Tibial nerve (tissue), 4 donors: Measurements from ENCODE around the gene BCAP29. TPM values are rescaled to one million over a fixed set of nuclear protein-coding genes. Genes with fewer than 3 reads are reported as not detected.

Experiments used
- DNase-seq, 2 donors: peaks; one replicate each; pipeline ENCODE4 v3.0.0-alpha.2; 2019; ENCODE audit warnings: low spot score in 2 of 2
- H3K27ac ChIP-seq, 4 donors: fragments of 200-600 bp; sonication (generic) in 3 of 4; one replicate each; pipeline ENCODE4 v1.5.1; 2017 to 2019; ENCODE audit warnings: mild to moderate bottlenecking in 1 of 4
- H3K27me3 ChIP-seq, 2 donors: fragments of 200-600 bp; sonication (generic) in 1 of 2; one replicate each; pipeline versions ENCODE4 v1.5.1 to v1.6.0; 2017 to 2019
- H3K36me3 ChIP-seq, 3 donors: fragments of 200-600 bp; sonication (generic); one replicate each; pipeline ENCODE4 v1.5.1; 2018 to 2019
- H3K4me1 ChIP-seq, 4 donors: fragments of 200-600 bp; sonication (generic) in 3 of 4; one replicate each; pipeline ENCODE4 v1.5.1; 2017 to 2019
- H3K4me3 ChIP-seq, 4 donors: fragments of 200-600 bp; sonication (generic) in 3 of 4; one replicate each; pipeline ENCODE4 v1.5.1; 2017 to 2019; ENCODE audit warnings: mild to moderate bottlenecking in 1 of 4, moderate library complexity in 1 of 4
- H3K9me3 ChIP-seq, 4 donors: fragments of 200-600 bp; sonication (generic) in 3 of 4; one replicate each; pipeline ENCODE4 v1.5.1; 2017 to 2019
- CTCF ChIP-seq, 5 experiments: fragments of 200-600 bp in 3 of 5; fragments of 450-650 bp in 2 of 5; sonication (generic) in 3 of 5; IDR thresholded peaks; one replicate each; pipeline ENCODE4 v1.5.1; 2016 to 2019; ENCODE audit warnings: antibody characterized with exemption in 5 of 5, mild to moderate bottlenecking in 3 of 5, moderate library complexity in 2 of 5
- EP300 ChIP-seq, 2 donors: sonication (generic); formaldehyde crosslinking; IDR thresholded peaks; one replicate each; pipeline ENCODE4 v1.6.1; 2017; ENCODE audit warnings: antibody characterized with exemption in 2 of 2, mild to moderate bottlenecking in 1 of 2
- POLR2A ChIP-seq, 2 donors: fragments of 450-650 bp; IDR thresholded peaks; one replicate each; pipeline ENCODE4 v1.6.1; 2017; ENCODE audit warnings: antibody characterized with exemption in 2 of 2, mild to moderate bottlenecking in 2 of 2, moderate library complexity in 2 of 2
- WGBS, 2 donors: methylation state at CpG; one replicate each; pipeline ENCODE4 v1.1.5; 2018; 5-methylcytosine and 5-hydroxymethylcytosine counted together
- total RNA-seq, 4 donors: library from RNA; depleted of rRNA; stranded (reverse); fragments of >200 nt; gene quantifications; one replicate each; pipeline ENCODE4 v1.1.0, GENCODE V29; 2016

BCAP29 gene
- total RNA-seq, 4 donors from 2014 or later: 48.9 to 235 (median 121) TPM

DNA sequence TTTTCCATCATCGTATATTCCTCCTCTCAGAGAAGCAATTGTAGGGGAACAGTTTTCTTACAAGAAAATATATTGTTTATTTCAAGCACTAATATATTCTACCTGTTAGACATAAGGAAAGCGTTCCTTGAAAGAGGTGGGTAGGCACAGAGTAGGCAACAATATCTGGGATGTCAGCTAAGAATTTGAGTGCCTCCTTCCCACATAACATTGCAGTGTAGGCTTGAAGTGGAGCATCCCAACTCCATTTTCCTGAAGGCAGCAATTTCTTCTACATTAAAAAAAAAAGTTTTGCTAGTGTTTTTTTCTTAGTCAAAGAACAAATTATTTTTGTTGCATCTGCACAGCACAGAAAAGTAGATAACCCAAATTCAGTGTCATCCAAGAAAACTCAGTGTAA, 20.8 kb downstream of the BCAP29 start:
- Histone ChIP-seq H3K27ac (no peak overlapping the region), H3K9me3 (no peaks in the 10 kb centered on the region), H3K36me3 (peaks cover 0 to 50% (median 0%) of the 10 kb centered on the region in 3 donors), H3K27me3 (no peaks in the 10 kb centered on the region), H3K4me1 (no peaks in the 10 kb centered on the region), H3K4me3 (no peak overlapping the region)
- 73 to 74% methylated on average over 2 of the region's 2 CpGs for WGBS, 2 donors
- TF ChIP-seq EP300 (IDR thresholded peaks at IDR 0.05) (no peak), POLR2A (IDR thresholded peaks at IDR 0.05) (no peak), CTCF (IDR thresholded peaks at IDR 0.05) (no peak)
- DNase-seq: no peak

- 84 to 85% methylated on average over 3 of the region's 3 CpGs for WGBS, 2 donors
Observed at GRCh38 chr7:107605218-107605815, 25.3 kb downstream of the BCAP29 start.

DNA sequence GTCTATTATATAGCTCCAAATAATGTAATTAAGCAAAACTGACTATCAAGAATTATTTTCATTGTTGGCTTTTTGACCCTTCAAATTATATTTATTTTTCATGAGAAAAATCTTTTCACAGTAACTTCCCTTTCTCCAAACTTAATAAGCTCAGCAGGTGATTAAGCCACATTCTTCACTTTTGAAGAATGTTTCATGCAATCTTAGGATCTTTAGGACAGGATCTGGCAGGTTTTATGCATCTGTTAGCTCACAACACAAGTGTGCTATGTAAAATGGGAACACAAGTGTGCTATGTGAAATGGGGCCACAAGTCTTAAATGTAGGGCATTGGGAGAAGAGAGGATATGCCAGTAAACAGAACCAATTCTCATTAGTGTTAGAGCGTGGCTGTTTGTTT, 26.3 kb downstream of the BCAP29 start:
- no peaks in the 10 kb centered on the region for H3K9me3 ChIP-seq
- no peak for DNase-seq
- TF ChIP-seq POLR2A (IDR thresholded peaks at IDR 0.05) (no peak), EP300 (IDR thresholded peaks at IDR 0.05) (no peak), CTCF (IDR thresholded peaks at IDR 0.05) (no peak)
- 88 to 97% methylated on average over 1 of the region's 1 CpG for WGBS, 2 donors
- H3K4me1 ChIP-seq: no peaks in the 10 kb centered on the region
- H3K36me3 ChIP-seq: peaks cover 0 to 33% (median 0%) of the 10 kb centered on the region in 3 donors
- no peaks in the 10 kb centered on the region for H3K27me3 ChIP-seq
- H3K4me3 ChIP-seq: no peak overlapping the region
- H3K27ac ChIP-seq: no peak overlapping the region

More at GRCh38 chr7:107605218-107605815, 25.3 kb downstream of the BCAP29 start:
- no peak for DNase-seq
- Histone ChIP-seq H3K27ac (no peak overlapping the region), H3K4me3 (no peak overlapping the region), H3K27me3 (no peaks in the 10 kb centered on the region), H3K4me1 (no peaks in the 10 kb centered on the region), H3K36me3 (peaks cover 0 to 39% (median 0%) of the 10 kb centered on the region in 3 donors), H3K9me3 (no peaks in the 10 kb centered on the region)
- no peak for TF ChIP-seq POLR2A (IDR thresholded peaks at IDR 0.05)
- TF ChIP-seq EP300 (IDR thresholded peaks at IDR 0.05): no peak
- no peak for TF ChIP-seq CTCF (IDR thresholded peaks at IDR 0.05)

DNA sequence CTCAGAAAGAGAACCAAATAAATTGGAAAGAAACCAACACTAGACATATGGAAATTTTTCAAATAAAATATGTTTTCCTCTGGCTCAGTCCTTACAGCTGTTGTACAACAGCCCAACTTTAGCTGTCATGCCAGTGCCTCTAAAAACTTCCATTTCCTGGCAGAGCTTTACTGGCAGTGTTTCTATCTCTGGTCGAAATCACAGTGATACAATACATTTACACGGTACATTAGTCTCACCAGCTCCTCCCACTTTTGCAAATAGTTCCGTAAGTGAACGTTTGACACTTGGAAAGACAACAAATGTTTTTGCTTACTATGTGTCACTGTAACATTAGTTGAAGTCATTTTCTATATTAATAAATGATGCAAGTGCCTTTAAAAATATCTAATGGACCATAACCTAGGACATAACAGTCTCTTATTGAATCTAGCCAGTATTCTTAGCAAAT, 29.8 kb downstream of the BCAP29 start:
- peaks cover 0 to 7% (median 0%) of the 10 kb centered on the region in 4 donors for H3K4me1 ChIP-seq
- H3K27ac ChIP-seq: no peak overlapping the region
- peaks cover 0 to 29% (median 0%) of the 10 kb centered on the region in 3 donors for H3K36me3 ChIP-seq
- no peak for TF ChIP-seq EP300 (IDR thresholded peaks at IDR 0.05)
- TF ChIP-seq POLR2A (IDR thresholded peaks at IDR 0.05): no peak
- no peak for TF ChIP-seq CTCF (IDR thresholded peaks at IDR 0.05)
- 43 to 46% methylated on average over 4 of the region's 4 CpGs for WGBS, 2 donors
- DNase-seq: no peak
- no peak overlapping the region for H3K4me3 ChIP-seq
- no peaks in the 10 kb centered on the region for H3K27me3 ChIP-seq
- H3K9me3 ChIP-seq: no peaks in the 10 kb centered on the region

DNA sequence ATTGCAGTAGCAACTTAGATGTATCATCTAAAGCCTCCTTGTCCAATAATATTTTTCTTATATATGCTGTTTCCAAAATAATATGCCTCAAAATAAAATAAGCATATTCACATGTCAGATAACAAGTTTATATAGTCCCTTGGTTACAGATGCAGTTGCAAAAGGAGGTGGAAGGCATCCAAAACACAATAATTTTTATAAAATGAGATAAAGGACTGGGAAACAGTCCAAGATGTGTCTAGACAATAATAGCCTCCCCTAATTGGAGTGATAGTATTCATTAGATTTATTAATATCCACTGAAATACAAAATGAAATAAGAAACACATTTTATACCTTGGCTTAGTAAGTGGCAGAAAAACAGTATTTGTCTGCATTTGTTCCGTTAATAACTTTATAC, 30.3 kb downstream of the BCAP29 start:
- no peaks in the 10 kb centered on the region for H3K27me3 ChIP-seq
- peaks cover 0 to 30% (median 0%) of the 10 kb centered on the region in 3 donors for H3K36me3 ChIP-seq
- no peak overlapping the region for H3K4me3 ChIP-seq
- 93 to 94% methylated on average over 1 of the region's 1 CpG for WGBS, 2 donors
- H3K27ac ChIP-seq: no peak overlapping the region
- TF ChIP-seq EP300 (IDR thresholded peaks at IDR 0.05) (no peak), POLR2A (IDR thresholded peaks at IDR 0.05) (no peak), CTCF (IDR thresholded peaks at IDR 0.05) (no peak)
- no peaks in the 10 kb centered on the region for H3K9me3 ChIP-seq
- no peak for DNase-seq
- H3K4me1 ChIP-seq: peaks cover 0 to 10% (median 0%) of the 10 kb centered on the region in 4 donors
